HCT116 (cell line): ENCODE measurements around the gene CYSLTR2. TPM values are rescaled to one million over a fixed set of nuclear protein-coding genes. Genes with fewer than 3 reads are reported as not detected.

Experiments
- ATAC-seq: fragments of 200-7000 bp; cut with Tn5 transposase; 2 replicates; pipeline ENCODE4 v1.9.1; 2020; ENCODE audit warnings: mild to moderate bottlenecking, moderate library complexity
- BruUV-seq: library from RNA; stranded (reverse); fragments of 400-500 nt; replicated peaks from 2 replicates; lab custom pipeline; 2021; lab: Mats Ljungman, UMichigan
- CTCF ChIA-PET: fragments of 300-600 bp; sonication (Branson Sonifier 250); formaldehyde crosslinking; loops from one replicate; lab custom pipeline; 2021; ENCODE audit warnings: antibody characterized with exemption; lab: Charles Lee
- POLR2A ChIA-PET: fragments of 300-600, 350-600 bp; sonication (Branson Sonifier 250); formaldehyde crosslinking; loops from one replicate; lab custom pipeline; 2021; ENCODE audit warnings: antibody characterized with exemption; lab: Charles Lee
- RAD21 ChIA-PET, 2 experiments: fragments of 300-600 bp; sonication (Branson Sonifier 250); formaldehyde crosslinking; loops; one replicate each; lab custom pipeline; 2023; ENCODE audit warnings: low total read pairs in 2 of 2; ENCODE audit not compliant: uncharacterized antibody in 2 of 2, unreplicated experiment in 2 of 2, low non-redundant PET in 1 of 2; lab: Charles Lee
- DNase-seq: peaks from one replicate; pipeline ENCODE4 v3.0.0-alpha.2; 2010; ENCODE audit warnings: low read depth, low spot score
- H2AFZ ChIP-seq: fragments of 200-600 bp; shearing (Covaris generic), sonication (generic); 2 replicates; pipeline ENCODE4 v1.6.1; 2017; ENCODE audit warnings: low read depth, mixed run types, mixed read lengths, antibody characterized with exemption, low read length; ENCODE audit not compliant: poor library complexity, severe bottlenecking
- H3K27ac ChIP-seq: 2 replicates; pipeline ENCODE4 v1.5.1; 2012; ENCODE audit warnings: low read depth, low read length
- H3K27me3 ChIP-seq: fragments of 200-600 bp; sonication (generic); 2 replicates; pipeline ENCODE4 v1.6.1; 2016; ENCODE audit warnings: mixed run types, low read length, mixed read lengths; ENCODE audit not compliant: insufficient read depth
- H3K36me3 ChIP-seq, 2 experiments: fragments of 200-500 bp in 1 of 2; fragments of 200-600 bp in 1 of 2; sonication (Bioruptor generic) in 1 of 2; sonication (generic) in 1 of 2; 2 replicates each; pipeline versions ENCODE4 v1.5.1 to v1.6.1; 2014 to 2016; ENCODE audit warnings: low read length in 2 of 2, inconsistent platforms in 1 of 2, mixed read lengths in 1 of 2, mixed run types in 1 of 2; ENCODE audit not compliant: insufficient read depth in 2 of 2, control insufficient read depth in 1 of 2
- H3K4me1 ChIP-seq, 2 experiments: fragments of 200-600 bp in 1 of 2; sonication (generic) in 1 of 2; 2 replicates each; pipeline versions ENCODE4 v1.5.1 to v1.6.1; 2012 to 2017; ENCODE audit warnings: low read length in 2 of 2, inconsistent platforms in 1 of 2, mild to moderate bottlenecking in 1 of 2, mixed read lengths in 1 of 2, mixed run types in 1 of 2, moderate library complexity in 1 of 2; ENCODE audit not compliant: insufficient read depth in 2 of 2, control insufficient read depth in 1 of 2
- H3K4me2 ChIP-seq: fragments of 200-600 bp; sonication (generic); 2 replicates; pipeline ENCODE4 v1.6.1; 2017; ENCODE audit warnings: mixed run types, low read length, mixed read lengths
- H3K4me3 ChIP-seq, 2 experiments: fragments of 200-600 bp in 1 of 2; sonication (generic) in 1 of 2; replicated peaks in 1 of 2; 2 replicates each; pipeline ENCODE4 v1.5.1; 2011 to 2016; ENCODE audit warnings: low read length in 2 of 2, control low read depth in 1 of 2, low read depth in 1 of 2, mild to moderate bottlenecking in 1 of 2, mixed read lengths in 1 of 2, mixed run types in 1 of 2
- H3K79me2 ChIP-seq: fragments of 200-600 bp; sonication (generic); 2 replicates; pipeline ENCODE4 v1.6.1; 2017; ENCODE audit warnings: mild to moderate bottlenecking, mixed run types, low read length, moderate library complexity, mixed read lengths; ENCODE audit not compliant: insufficient read depth
- H3K9ac ChIP-seq: fragments of 200-600 bp; sonication (generic); 2 replicates; pipeline ENCODE4 v1.6.1; 2016; ENCODE audit warnings: low read length, mixed read lengths
- H3K9me2 ChIP-seq: fragments of 200-600 bp; sonication (generic), shearing (Covaris generic); 2 replicates; pipeline ENCODE4 v1.6.1; 2017; ENCODE audit warnings: mixed run types, mild to moderate bottlenecking, moderate library complexity; ENCODE audit not compliant: insufficient read depth
- H3K9me3 ChIP-seq, 2 experiments: fragments of 200-500 bp in 1 of 2; fragments of 200-600 bp in 1 of 2; sonication (Bioruptor generic) in 1 of 2; sonication (generic) in 1 of 2; 2 replicates each; pipeline ENCODE4 v1.6.1; 2014 to 2017; ENCODE audit warnings: low read length in 2 of 2, mixed read lengths in 2 of 2, inconsistent platforms in 1 of 2, low read depth in 1 of 2, mild to moderate bottlenecking in 1 of 2, mixed run types in 1 of 2, moderate library complexity in 1 of 2; ENCODE audit not compliant: control insufficient read depth in 1 of 2, insufficient read depth in 1 of 2
- H4K20me1 ChIP-seq: fragments of 200-600 bp; sonication (generic), shearing (Covaris generic); 2 replicates; pipeline ENCODE4 v1.6.1; 2017; ENCODE audit warnings: mixed run types, mild to moderate bottlenecking, moderate library complexity; ENCODE audit not compliant: insufficient read depth
- CTCF ChIP-seq, 3 experiments: fragments of 200-600 bp in 1 of 3; sonication (generic) in 1 of 3; IDR thresholded peaks in 2 of 3; conservative IDR thresholded peaks in 1 of 3; 2 replicates each; pipeline ENCODE4 v1.5.1; 2012 to 2017; ENCODE audit warnings: low read depth in 2 of 3, low read length in 2 of 3, antibody characterized with exemption in 1 of 3, borderline replicate concordance in 1 of 3, control low read depth in 1 of 3, mild to moderate bottlenecking in 1 of 3, mixed read lengths in 1 of 3, mixed run types in 1 of 3, moderate library complexity in 1 of 3; ENCODE audit not compliant: insufficient read depth in 1 of 3
- REST ChIP-seq: IDR thresholded peaks from 2 replicates; pipeline ENCODE4 v1.6.1; 2012; ENCODE audit warnings: low read depth
- ZFX ChIP-seq: fragments of 450-650 bp; IDR thresholded peaks from 2 replicates; pipeline ENCODE4 v1.6.1; 2017
- intact Hi-C: fragments of 100-400 bp; cut with micrococcal nuclease; formaldehyde crosslinking; loops from 2 replicates; pipeline ENCODE4 v1.10.0; 2022
- total RNA-seq: library from RNA; stranded (reverse); gene quantifications from one replicate; pipeline ENCODE4 v1.2.1, GENCODE V29; 2021; ENCODE audit not compliant: unreplicated experiment

Gene CYSLTR2
- total RNA-seq, 1 experiment from 2014 or later: not detected

- ChIA-PET CTCF (interaction anchor here (1.1 to 1.2 kb wide), 2 partner anchors 20 to 39 kb away, joined by 3 read pairs; no protein-coding TSS in a partner anchor), POLR2A (no interaction called here)
Measured at GRCh38 chr13:48731001-48731658, 77.4 kb downstream of the CYSLTR2 start.

More at GRCh38 chr13:48731001-48731658, 77.4 kb downstream of the CYSLTR2 start:
- RAD21 ChIA-PET: no interaction called here
- intact Hi-C loops: loop anchor here (10.0 kb wide), 1 partner anchor 396 kb away; no protein-coding TSS in a partner anchor
- Histone ChIP-seq H3K27me3 (no peaks in the 10 kb centered on the region), H3K27ac (no peak overlapping the region), H3K9ac (no peak overlapping the region), H3K79me2 (no peaks in the 10 kb centered on the region), H3K9me2 (no peaks in the 10 kb centered on the region), H3K4me3 (no peak overlapping the region), H3K9me3 (no peaks in the 10 kb centered on the region), H2AFZ (peak overlapping the region; percentile 91), H3K4me1 (peaks cover 0 to 5% of the 10 kb centered on the region in 2 experiments; a peak in 1 of 4 replicates), H4K20me1 (no peaks in the 10 kb centered on the region), H3K4me2 (peak overlapping the region; percentile 58; the same call in 1 of the 2 replicates), H3K36me3 (no peaks in the 10 kb centered on the region)
- peak; percentile 74 for ATAC-seq
- TF ChIP-seq CTCF (IDR thresholded peaks at IDR 0.05 in 2 of 3, conservative IDR thresholded peaks at IDR 0.05 in 1 of 3; ENCODE audit: borderline replicate concordance in 1 of 3, insufficient read depth in 1 of 3, low read depth in 2 of 3, low read length in 2 of 3): peak in 2 of 3 experiments; percentile 20 to 35; a peak in 2 of 6 replicates
- no peak for TF ChIP-seq REST
- no peak for TF ChIP-seq ZFX
- no TSS peak for BruUV-seq
- peak; percentile 21 for DNase-seq
